RKO (cell line): ENCODE measurements around the gene DENND2A.
A peak's percentile ranks its signal among the peaks of the same experiment; 100 is the strongest.
"Not testable (repeated sequence)": the region's sequence is repeated elsewhere in the genome, so short reads cannot be mapped to it uniquely, and the experiment has no call there.

ENCODE experiments used
- DNase-seq: peaks from one replicate; pipeline ENCODE4 v3.0.0-alpha.2; 2016; ENCODE audit warnings: low spot score

The DENND2A gene

DNA sequence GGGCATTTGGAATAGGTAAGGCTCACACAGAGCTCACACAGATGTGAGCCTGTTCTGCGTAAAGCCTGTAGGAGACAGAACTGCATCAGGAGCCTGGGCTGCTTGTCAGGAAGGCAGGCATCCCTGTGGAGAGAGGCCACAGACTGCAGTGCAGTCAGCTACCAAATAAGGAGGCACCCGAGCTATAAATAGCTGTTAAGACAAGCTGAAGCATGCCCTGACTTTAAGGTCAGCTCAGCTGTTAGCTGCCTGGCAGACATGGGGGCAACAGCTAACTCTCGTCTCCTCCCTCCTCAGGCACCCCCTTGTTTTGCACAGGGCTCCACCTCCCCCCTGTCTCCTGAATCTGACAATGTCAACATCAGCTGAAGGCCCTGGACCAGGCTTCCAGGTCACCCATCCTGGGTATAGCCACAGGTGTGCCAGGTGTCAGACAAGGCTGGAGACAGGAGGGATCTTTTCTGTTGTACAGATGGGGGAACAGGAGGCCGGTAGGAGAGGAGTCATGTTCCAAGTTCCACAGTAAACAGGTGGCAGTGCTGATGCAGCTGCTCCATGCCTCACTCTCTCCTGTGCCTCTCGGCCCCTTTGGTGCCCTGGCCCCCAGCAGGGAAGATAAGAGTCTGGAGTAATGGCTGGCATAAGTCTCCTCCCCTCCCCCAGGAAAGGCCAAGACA lies 133.7 kb downstream of the DENND2A start:
- DNase-seq: peak; percentile 40

DNA sequence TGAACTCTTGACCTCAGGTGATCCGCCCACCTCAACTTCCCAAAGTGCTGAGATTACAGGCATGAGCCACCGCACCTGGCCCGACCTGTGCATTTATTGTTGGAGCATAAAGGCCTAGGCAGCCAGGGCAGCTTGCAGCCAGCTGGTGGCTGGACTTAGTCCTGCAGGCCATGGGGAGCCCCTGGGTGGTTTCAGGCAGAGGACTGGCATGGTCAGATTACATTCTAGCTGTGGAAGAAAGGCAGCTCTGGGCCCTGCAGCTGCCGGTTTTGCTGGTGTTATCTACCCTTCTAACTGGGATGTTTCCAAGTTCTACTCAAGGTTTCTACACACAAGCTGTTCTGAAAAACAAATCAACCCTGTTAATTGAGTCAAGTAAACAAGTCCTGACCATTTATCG lies 138.6 kb downstream of the DENND2A start:
- no peak for DNase-seq

DNA sequence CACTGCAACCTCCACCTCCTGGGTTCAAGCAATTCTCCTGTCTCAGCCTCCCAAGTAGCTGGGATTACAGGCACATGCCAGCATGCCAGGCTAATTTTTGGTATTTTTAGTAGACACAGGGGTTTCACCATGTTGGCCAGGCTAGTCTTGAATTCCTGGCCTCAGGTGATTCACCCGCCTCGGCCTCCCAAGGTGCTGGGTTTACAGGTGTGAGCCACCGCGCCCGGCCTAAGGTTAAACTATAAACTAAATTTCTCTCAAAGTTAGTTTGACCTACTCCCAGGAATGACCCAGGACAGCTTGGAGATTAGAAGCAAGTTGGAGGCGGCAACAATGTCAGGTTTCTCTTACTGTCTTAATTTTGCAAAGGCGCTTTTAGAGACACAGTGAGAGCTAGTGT lies 142.8 kb downstream of the DENND2A start:
- not testable (repeated sequence) for DNase-seq

DNA sequence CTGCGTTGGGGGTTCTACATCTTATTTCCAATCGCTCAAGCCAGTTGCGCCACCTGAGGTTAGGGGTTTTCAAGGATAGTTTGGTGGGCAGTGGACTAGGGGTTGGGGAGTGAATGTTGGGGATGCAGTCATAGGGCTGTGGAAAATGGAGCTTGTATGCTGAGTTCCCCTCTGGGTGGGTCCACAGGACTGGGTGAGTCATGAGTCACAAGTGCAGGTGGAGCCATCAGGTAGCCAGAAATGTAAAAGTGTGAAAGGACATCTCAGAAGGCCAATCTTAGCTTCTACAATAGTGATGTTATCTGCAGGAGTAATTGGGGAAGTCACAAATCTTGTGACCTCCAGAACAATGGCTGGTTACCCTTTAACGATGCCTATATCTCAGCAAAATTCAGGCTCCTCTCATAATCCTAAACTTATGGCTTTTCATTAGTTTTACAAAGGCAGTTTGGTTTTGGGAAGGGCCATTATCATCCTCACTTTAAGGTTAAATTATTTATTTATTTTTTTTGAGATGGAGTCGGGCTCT lies 143.3 kb downstream of the DENND2A start:
- no peak for DNase-seq

DNA sequence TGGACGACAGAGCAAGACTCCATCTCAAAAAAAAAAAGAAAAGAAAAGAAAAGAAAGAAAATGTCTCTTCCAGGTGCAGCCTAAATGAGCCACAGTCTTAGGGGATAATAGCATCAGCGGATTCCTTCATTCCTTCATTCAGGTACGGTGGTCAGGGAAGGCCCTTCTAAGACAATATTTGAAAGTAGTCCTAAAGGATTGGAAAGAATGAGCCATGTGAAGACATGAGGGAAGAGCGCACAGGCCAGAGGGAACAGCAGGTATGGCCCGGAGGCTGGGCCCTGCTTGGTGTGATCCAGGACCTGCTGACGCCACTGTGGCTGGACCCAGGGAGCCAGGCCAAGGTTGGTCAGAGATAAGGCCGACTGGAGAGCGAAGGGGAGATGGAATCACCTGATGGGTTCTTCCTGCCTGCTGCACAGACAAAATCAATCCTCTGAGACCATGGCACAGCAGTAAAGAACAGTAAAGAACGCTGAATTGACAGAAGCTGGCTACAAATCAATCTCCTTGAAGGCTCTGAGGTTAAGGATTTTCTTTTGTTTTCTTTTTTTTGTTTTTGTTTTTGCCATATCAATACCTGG lies 145.0 kb downstream of the DENND2A start:
- no peak for DNase-seq

DNA sequence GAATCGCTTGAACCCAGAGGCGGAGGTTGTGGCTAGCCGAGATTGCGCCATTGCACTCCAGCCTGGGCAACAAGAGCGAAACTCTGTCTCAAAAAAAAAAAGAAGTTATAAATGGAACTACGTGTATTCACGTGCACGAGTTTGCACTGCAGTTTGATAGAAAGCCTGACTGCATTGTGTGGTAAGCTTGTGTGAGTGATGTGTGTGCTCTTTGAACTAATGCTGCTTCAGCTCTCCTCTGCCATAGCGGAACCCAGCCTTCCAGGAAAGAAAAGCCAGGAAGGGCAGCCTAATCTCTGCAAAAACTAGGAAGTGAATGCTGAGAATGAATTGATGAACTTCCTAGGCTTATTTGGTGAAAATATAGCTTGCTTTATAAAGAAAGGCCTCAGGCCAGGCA lies 145.7 kb downstream of the DENND2A start:
- no peak for DNase-seq

DNA sequence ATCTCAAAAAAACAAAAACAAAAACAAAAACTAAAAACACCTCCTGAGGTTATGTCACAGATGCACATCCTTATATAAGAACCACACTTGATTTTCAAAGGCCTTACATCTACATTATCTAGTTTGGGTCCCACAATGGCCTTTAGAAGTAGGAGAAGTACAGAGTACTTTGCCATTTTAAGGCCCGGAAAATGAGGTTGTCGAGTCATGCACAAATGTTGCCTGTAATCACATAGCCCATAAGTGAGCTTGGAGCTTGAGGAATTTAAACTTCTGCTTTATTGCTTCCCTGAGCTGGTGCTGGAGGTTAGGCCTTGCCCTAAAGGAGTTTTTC lies 151.6 kb downstream of the DENND2A start:
- no peak for DNase-seq

DNA sequence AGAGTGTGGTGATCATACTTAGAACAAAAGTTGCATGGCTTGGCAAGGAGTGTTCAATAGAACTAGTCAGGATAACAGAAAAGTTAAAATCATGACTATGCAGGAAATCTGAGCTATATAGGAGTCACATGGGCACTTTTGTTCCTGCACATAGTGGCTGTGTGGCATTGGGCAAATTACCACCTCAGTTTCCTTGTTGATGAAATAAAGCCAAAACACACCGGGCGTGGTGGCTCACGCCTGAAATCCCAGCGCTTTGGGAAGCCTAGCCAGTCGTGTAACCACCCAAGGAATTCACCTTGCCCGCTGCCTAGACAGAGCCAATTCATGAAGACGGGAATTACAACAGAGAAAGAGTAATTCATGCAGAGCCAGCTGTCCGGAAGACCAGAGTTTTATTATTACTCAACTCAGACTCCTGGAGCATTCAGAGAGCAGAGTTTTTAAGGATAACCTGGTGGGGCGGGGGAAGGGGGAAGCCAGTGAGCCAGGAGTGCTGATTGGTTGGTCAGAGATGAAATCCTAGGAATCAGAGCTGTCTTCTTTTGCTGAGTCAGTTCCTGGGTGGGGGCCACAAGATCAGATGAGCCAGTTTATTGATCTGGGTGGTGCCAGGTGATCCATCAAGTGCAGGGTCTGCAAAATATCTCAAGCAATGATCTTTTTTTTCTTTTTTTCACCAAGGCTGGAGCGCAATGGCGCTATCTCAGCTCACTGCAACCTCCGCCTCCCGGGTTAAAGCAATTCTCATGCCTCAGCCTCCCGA lies 154.9 kb downstream of the DENND2A start:
- no peak for DNase-seq

DNA sequence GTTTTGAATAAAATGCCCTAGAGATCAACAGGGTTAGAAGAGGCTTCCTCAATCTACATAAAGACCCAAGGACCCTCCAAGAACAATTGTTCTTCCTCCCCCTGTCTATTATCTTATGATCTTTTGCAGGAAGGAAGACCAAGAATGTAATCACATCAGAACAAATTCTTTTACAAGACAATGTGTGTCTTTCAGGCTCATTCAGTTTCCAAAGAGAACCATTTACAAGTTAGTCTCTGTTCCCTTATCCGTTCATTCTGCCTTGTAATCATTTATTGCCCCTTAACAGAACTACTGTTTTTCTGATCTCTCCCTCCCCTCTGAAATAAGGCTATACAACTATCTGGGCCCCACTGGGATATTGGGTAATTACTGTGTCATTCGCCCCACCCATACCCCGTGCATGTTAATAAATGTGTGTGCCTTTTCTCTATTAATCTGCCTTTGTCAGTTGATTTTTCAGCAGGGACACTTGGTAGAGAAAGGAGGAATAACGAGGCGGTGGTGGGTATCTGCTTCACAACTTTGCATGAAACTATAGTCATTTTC lies 155.6 kb downstream of the DENND2A start:
- DNase-seq: no peak

DNA sequence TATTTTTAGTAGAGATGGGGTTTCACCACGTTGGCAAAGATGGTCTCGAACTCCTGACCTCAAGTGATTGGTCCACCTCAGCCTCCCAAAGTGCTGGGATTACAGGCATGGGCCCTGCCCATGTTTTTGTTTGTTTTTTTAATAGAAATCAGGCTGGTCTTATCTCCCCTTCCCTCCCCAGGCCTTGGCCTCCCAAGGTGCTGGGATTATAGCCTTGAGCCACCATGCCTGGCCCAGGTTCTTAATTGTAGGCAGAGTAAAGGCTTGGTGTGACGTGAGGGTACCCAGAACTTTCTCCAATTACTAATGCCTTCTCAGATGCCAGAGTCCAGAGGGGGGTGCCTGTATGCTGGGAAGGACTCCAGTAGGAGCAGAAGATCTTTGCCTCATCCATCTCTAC lies 156.1 kb downstream of the DENND2A start:
- DNase-seq: no peak

DNA sequence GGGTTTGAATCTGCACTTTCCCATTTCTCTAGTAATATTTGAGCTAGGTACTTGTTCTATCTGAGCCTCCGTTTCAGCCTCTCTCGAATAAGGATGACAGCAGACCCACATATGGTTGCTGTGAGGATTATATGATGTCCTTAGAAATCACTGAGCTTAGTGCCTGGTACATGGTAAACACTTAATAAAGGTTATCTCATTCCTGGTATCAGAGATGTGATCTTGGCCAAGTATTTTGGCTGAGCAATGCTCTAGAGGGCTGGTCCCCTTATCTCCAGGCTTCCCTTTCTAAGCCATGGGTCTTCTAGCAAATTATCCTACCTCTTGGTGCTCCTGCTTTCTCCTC lies 160.9 kb downstream of the DENND2A start:
- DNase-seq: no peak

DNA sequence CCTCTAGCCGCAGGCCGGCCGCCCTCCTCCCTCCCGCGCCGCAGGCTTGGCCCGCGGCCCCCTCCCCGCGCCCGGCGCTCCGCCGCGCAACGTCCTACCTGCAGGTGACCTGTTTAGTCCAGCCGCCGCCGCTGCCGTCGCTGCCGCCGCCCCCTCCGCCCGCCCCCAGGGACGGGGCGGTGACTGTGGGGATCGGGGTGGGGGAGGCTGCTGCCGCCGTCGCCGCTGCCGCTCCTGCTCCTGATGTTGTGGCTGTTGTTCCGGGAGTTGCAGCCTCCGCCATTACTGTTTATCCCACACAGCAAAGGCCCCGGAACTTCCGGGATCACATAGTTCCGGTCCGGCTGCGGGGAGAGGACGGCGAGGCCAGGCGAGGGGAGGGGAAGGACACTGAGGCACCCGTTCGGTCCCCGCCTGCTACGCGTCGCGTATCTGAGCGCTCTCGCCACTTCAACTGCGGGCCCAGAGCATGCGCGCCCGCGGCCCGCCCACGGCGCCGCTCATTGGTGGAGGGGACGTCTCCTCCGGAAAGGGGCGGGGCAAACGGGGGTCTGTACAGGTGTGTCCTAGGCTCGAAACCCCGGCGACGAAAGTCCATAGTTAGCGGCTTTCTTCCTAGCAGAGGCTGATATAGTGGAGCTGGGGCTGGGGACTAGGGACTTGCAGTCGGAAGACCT lies 161.4 kb downstream of the DENND2A start, which contains the start of gene MKRN1:
MKRN1 (minus strand) TSS at position 444 of the 677 bp plus-strand sequence; CDS start at position 283, 161 bp downstream.
- peak; percentile 97 for DNase-seq

DNA sequence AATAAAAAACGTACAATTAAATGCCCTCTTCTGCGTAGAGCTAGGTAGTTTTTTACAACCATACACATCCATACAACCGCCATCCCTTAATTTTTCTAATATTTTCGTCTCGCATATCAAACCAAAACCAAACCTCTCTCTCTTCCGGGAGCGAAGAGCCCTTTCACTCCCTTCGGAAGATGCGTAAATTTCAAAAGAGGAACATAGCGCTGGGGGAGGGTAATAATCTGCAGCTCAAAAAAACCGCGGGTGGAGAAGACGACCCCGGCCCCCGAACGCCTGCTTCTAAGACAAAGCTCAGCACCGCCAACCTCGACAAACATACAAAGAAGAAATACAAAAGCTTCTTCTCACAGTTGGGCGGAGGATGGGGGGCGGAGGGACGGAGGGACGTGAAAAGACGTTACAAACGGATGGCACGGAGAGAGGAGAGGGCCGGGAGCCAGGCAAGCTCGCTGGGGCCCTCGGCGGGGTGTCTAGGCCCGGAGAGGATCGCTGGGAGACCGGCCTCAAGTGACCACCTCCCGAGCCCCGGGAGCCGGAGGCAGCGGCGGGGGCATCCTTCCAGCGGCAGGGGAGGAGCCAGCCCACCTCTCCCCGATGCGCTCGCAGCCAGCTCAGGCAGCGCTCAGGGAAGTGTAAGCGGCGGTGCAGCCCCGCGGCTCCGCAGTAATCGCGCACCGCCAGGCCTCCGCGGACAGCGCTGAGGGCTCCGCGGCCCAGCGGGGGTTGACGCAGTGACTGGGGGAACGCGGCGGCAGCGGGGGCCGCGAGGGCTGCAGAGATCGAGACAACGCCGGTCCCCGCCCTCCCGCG lies 162.2 kb downstream of the DENND2A start:
- peak; percentile 59 for DNase-seq

DNA sequence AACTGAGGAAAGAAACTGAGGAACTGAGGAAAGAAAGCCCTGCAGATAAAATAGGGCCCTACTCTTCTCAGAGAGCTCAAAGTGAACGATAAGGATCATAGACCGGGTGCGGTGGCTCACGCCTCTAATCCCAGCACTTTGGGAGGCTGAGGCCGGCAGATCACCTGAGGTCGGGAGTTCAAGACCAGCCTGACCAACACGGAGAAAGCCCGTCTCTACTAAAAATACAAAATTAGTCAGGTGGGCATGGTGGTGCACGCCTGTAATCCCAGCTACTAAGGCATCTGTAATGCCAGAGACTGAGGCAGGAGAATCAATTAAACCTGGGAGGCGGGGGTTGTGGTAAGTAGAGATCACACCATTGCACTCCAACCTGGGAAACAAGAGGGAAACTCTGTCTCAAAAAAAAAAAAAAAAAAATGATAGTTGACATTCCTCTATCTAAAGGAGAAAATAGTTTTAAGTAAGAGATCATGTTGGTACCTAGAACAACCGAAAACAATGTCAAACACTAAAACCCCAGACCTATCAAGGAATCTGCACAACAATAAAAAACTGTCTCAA lies 163.8 kb downstream of the DENND2A start:
- DNase-seq: no peak

DNA sequence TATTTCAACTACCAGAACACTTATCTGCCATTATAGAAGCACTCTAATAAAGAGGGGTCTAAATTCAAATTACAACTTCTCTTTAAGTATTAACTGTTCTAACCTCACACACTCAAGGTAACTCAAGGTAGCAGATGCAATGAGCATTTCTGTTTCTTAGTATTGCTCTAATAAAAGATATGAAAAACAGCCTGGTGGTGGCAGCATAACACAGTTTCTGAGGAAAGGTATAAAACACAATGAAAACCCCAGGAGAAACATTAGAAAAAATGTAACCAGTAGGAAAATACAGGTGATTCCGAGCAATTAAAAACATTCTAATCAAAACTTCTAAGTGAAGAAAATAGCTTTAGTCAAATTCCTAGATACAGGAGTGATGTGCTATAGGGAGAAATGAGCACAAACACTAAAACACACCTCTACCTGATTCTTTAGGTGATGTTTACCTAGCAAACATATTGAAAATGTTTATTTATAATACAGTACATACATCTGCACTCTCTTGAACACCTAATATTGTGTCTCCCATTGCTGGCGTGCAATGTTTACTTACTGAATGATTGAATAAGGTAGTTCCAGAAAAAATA lies 164.8 kb downstream of the DENND2A start:
- peak; percentile 66 for DNase-seq
